AG04450 (cell line): ENCODE measurements around the gene CHST2. TPM values are rescaled to one million over a fixed set of nuclear protein-coding genes. Genes with fewer than 3 reads are reported as not detected.
A peak's percentile ranks its signal among the peaks of the same experiment; 100 is the strongest.

ENCODE experiments used
- CTCF ChIA-PET: fragments of 300-600, 350-600 bp; formaldehyde crosslinking; extraction: SDS; loops from one replicate; lab custom pipeline; 2022; ENCODE audit warnings: antibody characterized with exemption, inconsistent platforms; lab: Charles Lee
- POLR2A ChIA-PET: fragments of 350-600 bp; formaldehyde crosslinking; extraction: SDS; loops from one replicate; lab custom pipeline; 2021; ENCODE audit warnings: antibody characterized with exemption, inconsistent platforms; lab: Yijun Ruan, JAX
- DNase-seq: peaks from one replicate; pipeline ENCODE4 v3.0.0-alpha.2; 2011; ENCODE audit warnings: low read depth, low spot score
- H3K27ac ChIP-seq: one replicate; pipeline ENCODE4 v1.5.1; 2012; ENCODE audit warnings: low read depth, low read length, control low read depth
- H3K27me3 ChIP-seq: one replicate; pipeline ENCODE4 v1.6.0; 2012; ENCODE audit warnings: low read length; ENCODE audit not compliant: control insufficient read depth, insufficient read depth
- H3K4me3 ChIP-seq: 2 replicates; pipeline ENCODE4 v1.5.1; 2011; ENCODE audit warnings: mild to moderate bottlenecking, low read depth, low read length, control low read depth
- H3K9me3 ChIP-seq: 2 replicates; pipeline ENCODE4 v1.5.1; 2012; ENCODE audit warnings: low read length; ENCODE audit not compliant: control insufficient read depth, insufficient read depth
- polyA plus RNA-seq: library from polyadenylated mRNA; depleted of rRNA; stranded (reverse); fragments of >200 nt; gene quantifications from 2 replicates; pipeline ENCODE4 v1.2.3, GENCODE V29; 2011
- TF ChIP-seq, protein P1 (sequence below): IDR thresholded peaks from 2 replicates; pipeline ENCODE4 v1.5.1; 2011; ENCODE audit warnings: low read depth, low read length, control low read depth, inconsistent platforms

CHST2 gene
- polyA plus RNA-seq, 1 experiment, result 0.26 TPM

DNA sequence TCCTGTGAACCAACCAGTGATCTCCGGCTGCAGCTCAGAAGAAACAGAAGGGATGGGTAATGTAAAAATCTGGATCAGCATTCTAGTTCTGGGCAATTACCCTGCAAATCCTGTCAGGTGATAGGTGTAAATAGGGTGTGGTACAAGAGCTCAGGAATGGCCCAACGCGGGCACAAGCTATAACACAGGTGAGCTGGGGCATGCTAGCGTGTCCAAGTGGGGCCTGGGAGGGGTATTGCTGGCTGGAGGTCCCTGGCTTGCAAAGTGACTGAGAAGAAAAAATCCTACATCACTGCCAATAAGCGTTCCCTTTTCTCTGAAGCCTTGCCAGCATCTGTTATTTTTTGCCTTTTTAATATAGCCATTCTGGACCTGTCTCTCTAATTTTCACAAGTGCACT, 9.7 kb upstream of the CHST2 start:
- CTCF ChIA-PET, result no interaction called here
- Histone ChIP-seq H3K27ac (no peak overlapping the region), H3K4me3 (no peak overlapping the region), H3K9me3 (peaks cover 8% of the 10 kb centered on the region; the same call in 1 of the 2 replicates), H3K27me3 (peaks cover 3% of the 10 kb centered on the region)
- TF ChIP-seq, protein P1, sequence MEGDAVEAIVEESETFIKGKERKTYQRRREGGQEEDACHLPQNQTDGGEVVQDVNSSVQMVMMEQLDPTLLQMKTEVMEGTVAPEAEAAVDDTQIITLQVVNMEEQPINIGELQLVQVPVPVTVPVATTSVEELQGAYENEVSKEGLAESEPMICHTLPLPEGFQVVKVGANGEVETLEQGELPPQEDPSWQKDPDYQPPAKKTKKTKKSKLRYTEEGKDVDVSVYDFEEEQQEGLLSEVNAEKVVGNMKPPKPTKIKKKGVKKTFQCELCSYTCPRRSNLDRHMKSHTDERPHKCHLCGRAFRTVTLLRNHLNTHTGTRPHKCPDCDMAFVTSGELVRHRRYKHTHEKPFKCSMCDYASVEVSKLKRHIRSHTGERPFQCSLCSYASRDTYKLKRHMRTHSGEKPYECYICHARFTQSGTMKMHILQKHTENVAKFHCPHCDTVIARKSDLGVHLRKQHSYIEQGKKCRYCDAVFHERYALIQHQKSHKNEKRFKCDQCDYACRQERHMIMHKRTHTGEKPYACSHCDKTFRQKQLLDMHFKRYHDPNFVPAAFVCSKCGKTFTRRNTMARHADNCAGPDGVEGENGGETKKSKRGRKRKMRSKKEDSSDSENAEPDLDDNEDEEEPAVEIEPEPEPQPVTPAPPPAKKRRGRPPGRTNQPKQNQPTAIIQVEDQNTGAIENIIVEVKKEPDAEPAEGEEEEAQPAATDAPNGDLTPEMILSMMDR, result no peak
- POLR2A ChIA-PET, result no interaction called here
- no peak for DNase-seq

DNA sequence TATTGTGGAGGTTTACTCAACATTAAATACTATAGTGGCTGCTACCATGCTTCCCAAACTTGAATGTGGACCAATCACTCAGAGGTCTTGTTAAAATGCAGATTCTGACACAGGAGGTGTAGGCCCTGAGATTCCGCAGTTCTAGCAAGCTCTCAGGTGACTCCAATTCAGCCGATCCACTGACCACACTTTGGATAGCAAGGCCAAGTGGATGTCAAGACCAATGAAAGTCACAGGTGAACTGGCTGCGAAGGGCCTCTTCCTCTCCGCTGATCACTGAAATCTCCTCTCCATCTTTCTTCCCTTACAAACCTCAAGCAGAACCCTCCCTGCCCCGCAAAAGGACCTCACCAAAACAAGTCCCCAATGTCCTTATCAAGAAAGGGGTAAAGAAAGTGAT, 9.2 kb upstream of the CHST2 start:
- no peak for DNase-seq
- Histone ChIP-seq H3K9me3 (peaks cover 3% of the 10 kb centered on the region; the same call in 1 of the 2 replicates), H3K27me3 (peaks cover 3% of the 10 kb centered on the region), H3K4me3 (no peak overlapping the region), H3K27ac (no peak overlapping the region)
- CTCF ChIA-PET, result no interaction called here
- POLR2A ChIA-PET, result no interaction called here
- TF ChIP-seq, protein P1, result no peak

DNA sequence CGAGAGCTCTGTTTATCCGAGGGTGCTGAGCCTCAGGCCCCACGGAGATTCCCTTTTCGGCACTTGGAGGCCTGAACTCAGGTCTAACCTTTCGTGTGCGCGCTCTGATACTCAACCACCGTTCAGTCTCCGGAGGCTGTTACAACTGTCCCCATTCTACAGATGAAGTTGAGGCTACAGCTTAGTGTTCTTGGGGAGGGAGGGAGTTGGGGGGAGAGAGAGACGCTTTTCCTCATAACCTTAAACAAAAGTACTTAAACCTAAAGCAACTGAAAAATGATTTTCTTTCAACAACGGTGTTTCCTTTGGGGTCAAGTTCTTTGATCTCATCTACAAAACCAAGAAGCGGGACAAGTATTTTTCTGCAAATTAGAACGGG, 952 bp upstream of the CHST2 start:
- TF ChIP-seq, protein P1, result no peak
- no peak for DNase-seq
- Histone ChIP-seq H3K27ac (no peak overlapping the region), H3K9me3 (peaks cover 8% of the 10 kb centered on the region; the same call in 1 of the 2 replicates), H3K27me3 (peaks cover 9% of the 10 kb centered on the region), H3K4me3 (peak overlapping the region; percentile 84)
- CTCF ChIA-PET, result interaction anchor here (0.6 kb wide), 1 partner anchor 206 kb away, joined by 3 read pairs; no protein-coding TSS in a partner anchor
- POLR2A ChIA-PET, result no interaction called here

DNA sequence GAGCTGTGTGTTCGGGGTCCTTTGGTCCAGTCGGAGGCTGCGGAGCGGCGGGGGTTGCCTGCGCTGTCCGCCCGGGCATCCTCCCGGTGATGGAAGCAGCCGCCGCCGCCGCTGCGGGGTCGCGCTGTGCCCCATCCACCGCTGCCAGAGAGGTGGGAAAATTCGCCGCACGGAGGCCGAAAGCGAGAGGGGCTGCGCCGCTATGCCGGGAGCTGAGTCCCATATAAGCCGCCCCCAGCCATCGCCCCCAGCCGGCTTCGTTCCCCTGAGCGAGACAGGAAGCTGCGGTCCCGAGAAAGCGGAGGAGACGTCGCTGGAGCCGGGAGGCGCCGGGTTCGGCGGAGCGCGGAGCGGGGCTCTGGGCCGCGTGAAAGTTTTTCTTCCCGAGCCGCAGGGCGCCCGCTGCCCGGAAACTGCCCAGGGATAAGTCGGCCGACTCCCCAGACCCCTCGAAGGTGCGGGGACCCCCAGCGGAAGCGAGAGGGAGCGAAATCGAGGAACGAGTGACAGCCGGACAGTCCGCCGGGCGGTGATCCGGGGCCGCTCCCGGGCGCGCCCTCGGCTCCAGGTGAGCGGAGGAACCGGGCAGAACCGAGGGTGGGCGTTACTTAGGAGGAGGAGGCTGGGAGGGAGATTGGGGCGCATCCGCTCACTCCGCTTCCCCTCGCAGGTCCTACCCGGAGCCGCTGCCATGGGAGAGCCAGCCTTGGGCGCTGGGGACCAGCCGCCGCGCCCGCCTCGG, 574 bp downstream of the CHST2 start:
- Histone ChIP-seq H3K4me3 (peak overlapping the region; percentile 76), H3K27ac (no peak overlapping the region), H3K27me3 (peaks cover 9% of the 10 kb centered on the region), H3K9me3 (peaks cover 8% of the 10 kb centered on the region; the same call in 1 of the 2 replicates)
- no peak for DNase-seq
- CTCF ChIA-PET, result interaction anchor here (0.8 to 2.8 kb wide), 3 partner anchors 52 to 554 kb away, joined by 3 to 11 read pairs (median 3); no protein-coding TSS in a partner anchor
- POLR2A ChIA-PET, result no interaction called here
- TF ChIP-seq, protein P1, result no peak

DNA sequence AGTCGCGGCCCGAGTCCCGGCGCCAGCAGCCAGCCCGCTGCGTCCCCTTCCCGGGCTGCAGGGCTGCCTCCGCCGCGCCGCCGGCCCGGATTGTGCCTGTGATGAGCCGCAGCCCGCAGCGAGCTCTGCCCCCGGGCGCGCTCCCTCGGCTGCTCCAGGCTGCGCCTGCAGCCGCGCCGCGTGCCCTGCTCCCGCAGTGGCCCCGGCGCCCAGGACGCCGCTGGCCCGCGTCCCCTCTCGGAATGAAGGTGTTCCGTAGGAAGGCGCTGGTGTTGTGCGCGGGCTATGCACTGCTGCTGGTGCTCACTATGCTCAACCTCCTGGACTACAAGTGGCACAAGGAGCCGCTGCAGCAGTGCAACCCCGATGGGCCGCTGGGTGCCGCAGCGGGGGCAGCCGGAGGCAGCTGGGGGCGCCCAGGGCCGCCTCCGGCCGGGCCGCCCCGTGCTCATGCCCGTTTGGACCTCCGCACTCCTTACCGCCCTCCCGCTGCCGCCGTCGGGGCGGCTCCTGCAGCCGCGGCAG, 1.2 kb downstream of the CHST2 start:
- TF ChIP-seq, protein P1, result no peak
- POLR2A ChIA-PET, result interaction anchor here (0.7 kb wide), 1 partner anchor 14 kb away, joined by 4 read pairs; no protein-coding TSS in a partner anchor
- Histone ChIP-seq H3K4me3 (peak overlapping the region; percentile 76), H3K27ac (no peak overlapping the region), H3K27me3 (peaks cover 9% of the 10 kb centered on the region), H3K9me3 (peaks cover 8% of the 10 kb centered on the region; the same call in 1 of the 2 replicates)
- CTCF ChIA-PET, result interaction anchor here (0.6 to 2.8 kb wide), 12 partner anchors 8 to 553 kb away, joined by 3 to 11 read pairs (median 3); no protein-coding TSS in a partner anchor
- DNase-seq, result no peak
